Brain microvascular endothelial cell (primary cell): ENCODE data around the gene EXOC2.
A peak's percentile ranks its signal among the peaks of the same experiment; 100 is the strongest.

Experiments used
- DNase-seq: peaks from one replicate; pipeline ENCODE4 v3.0.0-alpha.2; 2020
- H3K27ac ChIP-seq: fragments of 250-450 bp; sonication (Bioruptor Pico); 2 replicates; pipeline ENCODE4 v1.5.1; 2020; ENCODE audit warnings: mild to moderate bottlenecking, moderate library complexity
- H3K27me3 ChIP-seq: fragments of 250-450 bp; sonication (Bioruptor Pico); replicated peaks from 2 replicates; pipeline ENCODE4 v1.5.1; 2020; ENCODE audit warnings: mild to moderate bottlenecking
- H3K36me3 ChIP-seq: fragments of 250-450 bp; sonication (Bioruptor Pico); replicated peaks from 2 replicates; pipeline ENCODE4 v1.5.1; 2020; ENCODE audit warnings: mild to moderate bottlenecking
- H3K4me3 ChIP-seq: 2 replicates; pipeline ENCODE4 v1.5.1; 2011; ENCODE audit warnings: low read depth, mild to moderate bottlenecking, control low read depth, low read length, moderate library complexity
- in situ Hi-C: cut with HindIII; loops from 2 replicates; pipeline ENCODE4 v1.10.0; 2017; ENCODE audit warnings: low sequenced_read_pairs, low pct_ligation_motif_present
- TF ChIP-seq, protein P1 (sequence below): IDR thresholded peaks from 2 replicates; pipeline ENCODE4 v1.5.1; 2011; ENCODE audit warnings: low read depth, mild to moderate bottlenecking, moderate library complexity, low read length, control low read depth, inconsistent platforms; ENCODE audit errors: missing control alignments

Gene EXOC2

DNA sequence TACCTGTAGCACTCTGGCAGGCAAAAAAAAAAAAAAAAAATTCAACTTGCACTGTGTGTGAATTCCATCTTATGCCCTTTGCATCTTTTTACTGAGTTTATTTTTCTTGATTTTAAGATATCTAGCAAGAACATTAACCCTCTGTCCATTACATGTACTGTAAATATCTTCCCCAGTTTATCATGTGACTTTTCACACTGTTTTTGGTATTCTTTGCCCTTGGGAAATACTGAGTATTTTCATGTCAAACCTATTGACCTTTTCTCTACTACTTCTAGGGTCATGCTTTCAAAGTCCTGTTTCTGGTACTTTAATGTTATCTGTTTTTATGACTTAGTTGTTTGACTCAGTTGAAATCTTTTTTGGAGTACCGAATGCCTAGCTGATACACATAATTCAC lies 35.2 kb downstream of the EXOC2 start:
- in situ Hi-C loops, result no loop called here
- Histone ChIP-seq H3K27me3 (no peaks in the 10 kb centered on the region), H3K36me3 (peaks cover 6% of the 10 kb centered on the region), H3K27ac (peak overlapping the region; percentile 91), H3K4me3 (no peak overlapping the region)
- no peak for DNase-seq
- TF ChIP-seq, protein P1, sequence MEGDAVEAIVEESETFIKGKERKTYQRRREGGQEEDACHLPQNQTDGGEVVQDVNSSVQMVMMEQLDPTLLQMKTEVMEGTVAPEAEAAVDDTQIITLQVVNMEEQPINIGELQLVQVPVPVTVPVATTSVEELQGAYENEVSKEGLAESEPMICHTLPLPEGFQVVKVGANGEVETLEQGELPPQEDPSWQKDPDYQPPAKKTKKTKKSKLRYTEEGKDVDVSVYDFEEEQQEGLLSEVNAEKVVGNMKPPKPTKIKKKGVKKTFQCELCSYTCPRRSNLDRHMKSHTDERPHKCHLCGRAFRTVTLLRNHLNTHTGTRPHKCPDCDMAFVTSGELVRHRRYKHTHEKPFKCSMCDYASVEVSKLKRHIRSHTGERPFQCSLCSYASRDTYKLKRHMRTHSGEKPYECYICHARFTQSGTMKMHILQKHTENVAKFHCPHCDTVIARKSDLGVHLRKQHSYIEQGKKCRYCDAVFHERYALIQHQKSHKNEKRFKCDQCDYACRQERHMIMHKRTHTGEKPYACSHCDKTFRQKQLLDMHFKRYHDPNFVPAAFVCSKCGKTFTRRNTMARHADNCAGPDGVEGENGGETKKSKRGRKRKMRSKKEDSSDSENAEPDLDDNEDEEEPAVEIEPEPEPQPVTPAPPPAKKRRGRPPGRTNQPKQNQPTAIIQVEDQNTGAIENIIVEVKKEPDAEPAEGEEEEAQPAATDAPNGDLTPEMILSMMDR, result no peak

DNA sequence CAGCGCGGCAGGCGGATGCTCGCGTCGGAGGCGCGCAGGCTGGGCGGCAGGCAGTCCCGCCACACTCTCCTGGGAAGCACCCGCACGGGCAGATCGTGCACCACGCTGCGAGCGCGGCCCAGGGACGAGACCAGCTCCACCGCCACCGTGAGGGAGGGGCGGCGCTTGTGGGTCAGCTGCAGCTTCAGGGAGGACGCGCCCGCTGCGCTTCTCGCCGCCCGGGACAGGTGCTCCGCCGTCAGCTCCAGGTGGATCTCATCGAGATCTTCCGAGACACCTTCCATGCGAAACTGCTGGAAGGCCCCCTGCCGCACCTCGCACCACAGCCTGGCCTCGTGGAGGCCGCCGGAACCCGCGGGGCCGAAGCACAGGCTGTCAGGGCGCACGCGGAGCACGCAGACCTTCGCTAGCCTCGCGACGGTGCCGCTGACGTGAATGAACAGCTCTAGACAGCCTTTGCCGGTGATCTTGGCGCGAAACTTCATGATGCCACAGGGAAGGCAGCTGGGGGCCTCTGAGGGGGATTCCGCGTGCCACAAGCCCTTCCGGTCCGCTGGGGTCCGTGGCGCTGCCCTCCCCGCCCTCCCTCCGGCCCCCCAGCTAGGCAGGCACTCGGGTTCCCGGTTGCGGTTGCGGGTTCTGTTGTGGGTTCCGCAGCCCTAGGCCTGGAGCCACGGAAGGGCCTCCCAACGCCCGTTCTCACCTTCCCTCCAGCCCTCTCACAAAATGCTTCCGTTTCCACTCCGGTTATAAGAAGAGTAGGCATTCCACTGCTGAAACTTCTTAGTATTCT lies 36.3 kb downstream of the EXOC2 start, which contains the start of gene HUS1B:
Gene HUS1B (minus strand): TSS at position 641 of the 793 bp plus-strand sequence. CDS start 156 bp downstream, at position 485.
- peaks cover 6% of the 10 kb centered on the region for H3K36me3 ChIP-seq
- no peak within 1 kb of the TSS for H3K4me3 ChIP-seq
- H3K27ac ChIP-seq, result peak within 1 kb of the TSS; percentile 91
- DNase-seq, result no peak
- TF ChIP-seq, protein P1, result no peak
- no peaks in the 10 kb centered on the region for H3K27me3 ChIP-seq
- in situ Hi-C loops, result no loop called here

DNA sequence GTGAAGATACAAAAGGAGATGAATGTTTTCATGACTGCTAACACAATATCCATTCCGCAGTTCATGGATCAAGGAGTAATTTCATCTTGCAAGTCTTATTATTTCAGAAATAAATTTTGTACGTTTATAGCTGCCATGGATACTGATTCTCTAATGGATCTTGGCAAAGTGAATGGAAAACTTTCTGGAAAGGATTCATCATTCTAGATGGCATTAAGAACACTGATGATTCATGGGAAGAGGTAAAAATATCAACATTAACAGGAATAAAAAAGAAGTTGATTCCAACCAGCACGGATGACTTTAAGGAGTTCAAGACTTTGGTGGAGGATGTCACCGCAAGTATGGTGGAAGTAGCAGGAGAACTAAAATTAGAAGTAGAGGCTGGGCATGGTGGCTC lies 38.8 kb downstream of the EXOC2 start:
- in situ Hi-C loops, result no loop called here
- no peak overlapping the region for H3K27ac ChIP-seq
- H3K4me3 ChIP-seq, result no peak overlapping the region
- TF ChIP-seq, protein P1, result no peak
- peaks cover 6% of the 10 kb centered on the region for H3K36me3 ChIP-seq
- no peaks in the 10 kb centered on the region for H3K27me3 ChIP-seq
- DNase-seq, result no peak

DNA sequence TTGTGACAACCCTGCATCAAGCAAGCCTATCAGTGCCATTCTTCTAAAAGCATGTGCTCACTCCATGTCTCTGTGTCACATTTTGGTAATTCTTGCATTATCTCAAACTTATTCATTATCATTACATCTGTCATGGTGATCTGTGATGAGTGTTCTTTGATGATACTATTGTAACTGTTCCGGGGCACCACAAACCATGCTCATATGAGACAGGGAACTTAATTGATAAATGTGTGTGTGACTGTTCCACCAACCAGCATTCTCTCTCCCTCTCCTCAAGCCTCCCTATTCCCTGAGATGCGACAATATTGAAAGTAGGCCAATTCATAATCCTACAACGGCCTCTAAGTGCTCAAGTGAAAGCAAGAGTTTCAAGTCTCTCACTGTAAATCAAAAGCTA lies 40.1 kb downstream of the EXOC2 start:
- H3K36me3 ChIP-seq, result peaks cover 6% of the 10 kb centered on the region
- TF ChIP-seq, protein P1, result no peak
- no peaks in the 10 kb centered on the region for H3K27me3 ChIP-seq
- in situ Hi-C loops, result no loop called here
- H3K27ac ChIP-seq, result no peak overlapping the region
- no peak overlapping the region for H3K4me3 ChIP-seq
- DNase-seq, result no peak

DNA sequence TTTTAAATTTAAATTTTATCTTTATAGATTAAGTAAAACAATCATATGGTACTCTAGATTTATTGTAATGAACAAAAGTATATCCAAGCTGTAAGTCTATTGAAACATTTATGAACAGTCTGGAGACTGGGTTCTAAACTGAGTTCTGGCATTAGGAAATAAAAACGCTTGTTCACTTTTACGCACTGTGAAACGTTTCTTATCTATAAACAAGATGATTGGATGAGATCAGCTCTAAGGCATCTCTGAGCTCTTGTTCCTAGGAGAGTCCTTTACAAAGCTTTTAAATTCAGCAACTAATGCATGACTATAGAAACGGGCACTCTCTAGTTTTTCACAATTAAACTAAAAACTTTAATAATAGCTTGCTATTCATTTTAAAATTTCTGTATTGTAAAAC lies 42.8 kb downstream of the EXOC2 start:
- H3K36me3 ChIP-seq, result no peaks in the 10 kb centered on the region
- DNase-seq, result no peak
- in situ Hi-C loops, result no loop called here
- no peaks in the 10 kb centered on the region for H3K27me3 ChIP-seq
- TF ChIP-seq, protein P1, result no peak
- H3K27ac ChIP-seq, result no peak overlapping the region
- no peak overlapping the region for H3K4me3 ChIP-seq

DNA sequence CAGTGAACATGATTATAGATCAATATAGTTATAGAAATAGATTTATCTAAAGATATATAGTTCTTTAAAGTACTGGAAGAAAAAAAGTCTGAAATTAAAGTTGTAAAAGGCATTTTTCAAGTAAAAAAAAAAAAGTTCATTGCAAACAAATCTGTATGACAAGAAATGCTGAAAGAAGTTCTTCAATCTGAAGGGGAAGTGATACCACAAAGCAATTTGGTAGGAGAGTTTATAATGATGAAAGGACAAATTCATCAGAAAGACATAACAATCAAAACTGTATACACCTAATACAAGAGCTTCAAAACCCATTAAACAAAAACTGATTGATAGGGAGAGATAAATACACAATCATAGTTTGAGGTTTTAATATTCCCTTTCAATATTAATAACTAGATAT lies 50.1 kb downstream of the EXOC2 start:
- no peak overlapping the region for H3K4me3 ChIP-seq
- TF ChIP-seq, protein P1, result no peak
- no peaks in the 10 kb centered on the region for H3K27me3 ChIP-seq
- in situ Hi-C loops, result no loop called here
- DNase-seq, result no peak
- H3K36me3 ChIP-seq, result no peaks in the 10 kb centered on the region
- H3K27ac ChIP-seq, result no peak overlapping the region
